Measurements from ENCODE around the gene TIMM21. TPM values are rescaled to one million over a fixed set of nuclear protein-coding genes. Genes with fewer than 3 reads are reported as not detected.

The TIMM21 gene
- total RNA-seq, 1 donor from 2014 or later = 27.5 TPM

GRCh38 chr18:74139411-74139810 lies 8.9 kb upstream of the TIMM21 start:
- Mint-ChIP-seq H3K4me3 (ENCODE audit: low read depth) (no peak overlapping the region), H3K9me3 (ENCODE audit: low read depth) (no peaks in the 10 kb centered on the region), H3K4me1 (ENCODE audit: low read depth) (peaks cover 8% of the 10 kb centered on the region), H3K27me3 (peaks cover 24% of the 10 kb centered on the region), H3K36me3 (ENCODE audit: insufficient read depth) (no peaks in the 10 kb centered on the region), H3K27ac (no peak overlapping the region)
- TF ChIP-seq CTCF (IDR thresholded peaks at IDR 0.05; ENCODE audit: unreplicated experiment) = no peak
- no peak for DNase-seq (ENCODE audit: low spot score, unreplicated experiment)

GRCh38 chr18:74139888-74140287 lies 8.4 kb upstream of the TIMM21 start:
- Mint-ChIP-seq H3K4me1 (ENCODE audit: low read depth) (peaks cover 8% of the 10 kb centered on the region), H3K9me3 (ENCODE audit: low read depth) (no peaks in the 10 kb centered on the region), H3K4me3 (ENCODE audit: low read depth) (no peak overlapping the region), H3K36me3 (ENCODE audit: insufficient read depth) (no peaks in the 10 kb centered on the region), H3K27ac (no peak overlapping the region), H3K27me3 (peaks cover 24% of the 10 kb centered on the region)
- TF ChIP-seq CTCF (IDR thresholded peaks at IDR 0.05; ENCODE audit: unreplicated experiment) = no peak
- no peak for DNase-seq (ENCODE audit: low spot score, unreplicated experiment)

- Mint-ChIP-seq H3K27me3 (peaks cover 24% of the 10 kb centered on the region), H3K4me1 (ENCODE audit: low read depth) (peaks cover 8% of the 10 kb centered on the region), H3K27ac (no peak overlapping the region), H3K9me3 (ENCODE audit: low read depth) (no peaks in the 10 kb centered on the region), H3K36me3 (ENCODE audit: insufficient read depth) (no peaks in the 10 kb centered on the region), H3K4me3 (ENCODE audit: low read depth) (no peak overlapping the region)
- TF ChIP-seq CTCF (IDR thresholded peaks at IDR 0.05; ENCODE audit: unreplicated experiment) = no peak
- no peak for DNase-seq (ENCODE audit: low spot score, unreplicated experiment)
These were observed 7.7 kb upstream of the TIMM21 start for GRCh38 chr18:74140582-74140981.

- DNase-seq (ENCODE audit: low spot score, unreplicated experiment) = no peak
- Mint-ChIP-seq H3K4me1 (ENCODE audit: low read depth) (peaks cover 9% of the 10 kb centered on the region), H3K27ac (no peak overlapping the region), H3K4me3 (ENCODE audit: low read depth) (no peak overlapping the region), H3K9me3 (ENCODE audit: low read depth) (no peaks in the 10 kb centered on the region), H3K36me3 (ENCODE audit: insufficient read depth) (no peaks in the 10 kb centered on the region), H3K27me3 (peaks cover 26% of the 10 kb centered on the region)
- TF ChIP-seq CTCF (IDR thresholded peaks at IDR 0.05; ENCODE audit: unreplicated experiment) = no peak
These were observed 6.7 kb upstream of the TIMM21 start for GRCh38 chr18:74141667-74142066.

GRCh38 chr18:74142252-74142651 lies 6.1 kb upstream of the TIMM21 start:
- no peaks in the 10 kb centered on the region for H3K9me3 Mint-ChIP-seq (ENCODE audit: low read depth)
- H3K4me1 Mint-ChIP-seq (ENCODE audit: low read depth) = peaks cover 12% of the 10 kb centered on the region
- H3K4me3 Mint-ChIP-seq (ENCODE audit: low read depth) = no peak overlapping the region
- TF ChIP-seq CTCF (IDR thresholded peaks at IDR 0.05; ENCODE audit: unreplicated experiment) = no peak
- peaks cover 26% of the 10 kb centered on the region for H3K27me3 Mint-ChIP-seq
- H3K36me3 Mint-ChIP-seq (ENCODE audit: insufficient read depth) = no peaks in the 10 kb centered on the region
- H3K27ac Mint-ChIP-seq = no peak overlapping the region
- DNase-seq (ENCODE audit: low spot score, unreplicated experiment) = no peak
